SK-N-SH (cell line): Measurements from ENCODE around the gene UGT1A4. TPM values are rescaled to one million over a fixed set of nuclear protein-coding genes. Genes with fewer than 3 reads are reported as not detected.

Experiments used
- CTCF ChIA-PET: fragments of 300-600, 350-600 bp; formaldehyde crosslinking; extraction: SDS; loops from one replicate; lab custom pipeline; 2021; lab: Yijun Ruan, JAX
- POLR2A ChIA-PET: fragments of 350-600 bp; sonication (Branson Sonifier 250); formaldehyde crosslinking; extraction: SDS; loops from one replicate; lab custom pipeline; 2020; ENCODE audit warnings: antibody characterized with exemption, inconsistent platforms; lab: Yijun Ruan, JAX
- DNase-seq: peaks from one replicate; pipeline ENCODE4 v3.0.0; 2012
- H2AFZ ChIP-seq: fragments of 200-600 bp; sonication (generic); 2 replicates; pipeline ENCODE4 v1.8.1; 2016; ENCODE audit warnings: antibody characterized with exemption, mild to moderate bottlenecking, low read depth
- H3F3A ChIP-seq: fragments of 200-600 bp; sonication (generic); replicated peaks from 2 replicates; pipeline ENCODE3; 2016; ENCODE audit warnings: antibody characterized with exemption, mild to moderate bottlenecking; ENCODE audit not compliant: insufficient read depth
- H3K27ac ChIP-seq, 2 experiments: fragments of 200-500 bp in 1 of 2; fragments of 200-600 bp in 1 of 2; sonication (Bioruptor generic) in 1 of 2; sonication (generic), shearing (Covaris generic) in 1 of 2; 2 replicates each; pipeline versions ENCODE4 v1.5.1 to v1.6.1; 2014 to 2016; ENCODE audit warnings: low read depth in 2 of 2, inconsistent platforms in 1 of 2, low read length in 1 of 2, mild to moderate bottlenecking in 1 of 2, mixed read lengths in 1 of 2
- H3K27me3 ChIP-seq: fragments of 200-600 bp; sonication (generic), shearing (Covaris generic); 2 replicates; pipeline ENCODE4 v1.6.1; 2016; ENCODE audit warnings: mixed run types; ENCODE audit not compliant: insufficient read depth
- H3K36me3 ChIP-seq, 2 experiments: fragments of 200-500 bp in 1 of 2; fragments of 200-600 bp in 1 of 2; sonication (Bioruptor generic) in 1 of 2; sonication (generic) in 1 of 2; replicated peaks in 1 of 2; 2 replicates each; pipeline versions ENCODE3 to v1.5.1; 2014 to 2016; ENCODE audit warnings: low read length in 1 of 2, mild to moderate bottlenecking in 1 of 2; ENCODE audit not compliant: insufficient read depth in 2 of 2, control insufficient read depth in 1 of 2
- H3K4me1 ChIP-seq, 2 experiments: fragments of 200-500 bp in 1 of 2; fragments of 200-600 bp in 1 of 2; sonication (Bioruptor generic) in 1 of 2; sonication (generic), shearing (Covaris generic) in 1 of 2; 2 replicates each; pipeline versions ENCODE4 v1.5.1 to v1.6.1; 2014 to 2016; ENCODE audit warnings: low read depth in 1 of 2, low read length in 1 of 2, mixed run types in 1 of 2; ENCODE audit not compliant: insufficient read depth in 2 of 2, control insufficient read depth in 1 of 2
- H3K4me2 ChIP-seq: fragments of 200-600 bp; sonication (generic), shearing (Covaris generic); 2 replicates; pipeline ENCODE4 v1.6.1; 2017; ENCODE audit warnings: mixed run types
- H3K4me3 ChIP-seq, 2 experiments: fragments of 200-500 bp in 1 of 2; fragments of 200-600 bp in 1 of 2; sonication (Bioruptor generic) in 1 of 2; sonication (generic), shearing (Covaris generic) in 1 of 2; 2 replicates each; pipeline versions ENCODE4 v1.5.1 to v1.8.1; 2014 to 2016; ENCODE audit warnings: low read depth in 2 of 2, inconsistent platforms in 1 of 2, low read length in 1 of 2, mild to moderate bottlenecking in 1 of 2, mixed read lengths in 1 of 2, moderate library complexity in 1 of 2
- H3K79me2 ChIP-seq: fragments of 200-600 bp; sonication (generic); 2 replicates; pipeline ENCODE4 v1.8.1; 2017; ENCODE audit warnings: mild to moderate bottlenecking; ENCODE audit not compliant: insufficient read depth
- H3K9ac ChIP-seq: fragments of 200-600 bp; sonication (generic); 2 replicates; pipeline ENCODE4 v1.6.1; 2017; ENCODE audit warnings: mixed run types
- H3K9me2 ChIP-seq: fragments of 200-600 bp; sonication (generic); 2 replicates; pipeline ENCODE4 v1.6.1; 2017; ENCODE audit warnings: mixed run types
- H3K9me3 ChIP-seq: fragments of 200-600 bp; sonication (generic); 2 replicates; pipeline ENCODE4 v1.6.1; 2017; ENCODE audit warnings: mixed run types, mild to moderate bottlenecking, moderate library complexity
- H4K20me1 ChIP-seq: fragments of 200-600 bp; sonication (generic); 2 replicates; pipeline ENCODE4 v1.6.1; 2017; ENCODE audit warnings: mild to moderate bottlenecking, mixed run types; ENCODE audit not compliant: insufficient read depth
- CHD2 ChIP-seq: fragments of 150-350 bp; IDR thresholded peaks from 2 replicates; pipeline ENCODE4 v1.6.1; 2018; ENCODE audit warnings: low read length; ENCODE audit not compliant: partially characterized antibody
- ELF1 ChIP-seq: IDR thresholded peaks from 2 replicates; pipeline ENCODE4 v1.4.0; 2012
- EP300 ChIP-seq, 2 experiments: IDR thresholded peaks; 2 replicates each; pipeline versions ENCODE4 v1.4.0 to v1.6.1; 2012; ENCODE audit warnings: borderline replicate concordance in 1 of 2, low read depth in 1 of 2, low read length in 1 of 2
- EZH2phosphoT487 ChIP-seq: fragments of 200-600 bp; sonication (generic); IDR thresholded peaks from 2 replicates; pipeline ENCODE4 v1.6.1; 2017; ENCODE audit warnings: low read depth, mixed run types, mild to moderate bottlenecking, antibody characterized with exemption, moderate library complexity, borderline replicate concordance
- FOSL2 ChIP-seq: IDR thresholded peaks from 2 replicates; pipeline ENCODE4 v1.4.0; 2012; ENCODE audit warnings: low read depth, mild to moderate bottlenecking, moderate library complexity, borderline replicate concordance
- GABPA ChIP-seq: IDR thresholded peaks from 2 replicates; pipeline ENCODE4 v1.4.0; 2012; ENCODE audit warnings: low read depth, mild to moderate bottlenecking
- GATA2 ChIP-seq: sonication (generic); formaldehyde crosslinking; IDR thresholded peaks from 2 replicates; pipeline ENCODE4 v1.5.0; 2020; ENCODE audit warnings: mild to moderate bottlenecking, missing genetic modification reagents
- JUND ChIP-seq: IDR thresholded peaks from 2 replicates; pipeline ENCODE4 v1.4.0; 2012
- MXI1 ChIP-seq: IDR thresholded peaks from 2 replicates; pipeline ENCODE4 v1.6.1; 2012; ENCODE audit warnings: mild to moderate bottlenecking, low read depth, low read length, improper control_type of control experiment
- NFIC ChIP-seq: IDR thresholded peaks from 2 replicates; pipeline ENCODE4 v1.4.0; 2012; ENCODE audit warnings: borderline replicate concordance
- NRF1 ChIP-seq: IDR thresholded peaks from 2 replicates; pipeline ENCODE4 v1.6.1; 2012; ENCODE audit warnings: low read depth, mild to moderate bottlenecking, low read length
- POLR2AphosphoS5 ChIP-seq: IDR thresholded peaks from 2 replicates; pipeline ENCODE4 v1.6.1; 2012; ENCODE audit warnings: low read depth, low read length
- RAD21 ChIP-seq: IDR thresholded peaks from 2 replicates; pipeline ENCODE4 v1.6.1; 2012; ENCODE audit warnings: mild to moderate bottlenecking, low read length
- RCOR1 ChIP-seq: fragments of 150-350 bp; IDR thresholded peaks from 2 replicates; pipeline ENCODE4 v1.6.1; 2017; ENCODE audit warnings: antibody characterized with exemption, low read length
- REST ChIP-seq: IDR thresholded peaks from 2 replicates; pipeline ENCODE4 v1.6.1; 2012; ENCODE audit warnings: mild to moderate bottlenecking, low read depth, low read length, moderate library complexity
- SIN3A ChIP-seq: IDR thresholded peaks from 2 replicates; pipeline ENCODE4 v1.6.1; 2012; ENCODE audit warnings: low read depth, mild to moderate bottlenecking, low read length, moderate library complexity, borderline replicate concordance
- TAF1 ChIP-seq: IDR thresholded peaks from 2 replicates; pipeline ENCODE4 v1.6.1; 2012; ENCODE audit warnings: low read depth, mild to moderate bottlenecking, low read length, moderate library complexity, borderline replicate concordance
- TEAD4 ChIP-seq: IDR thresholded peaks from 2 replicates; pipeline ENCODE4 v1.4.0; 2012; ENCODE audit warnings: mild to moderate bottlenecking, borderline replicate concordance; ENCODE audit not compliant: insufficient read depth
- YY1 ChIP-seq: IDR thresholded peaks from 2 replicates; pipeline ENCODE4 v1.4.0; 2012; ENCODE audit warnings: low read depth, mild to moderate bottlenecking
- WGBS: methylation state at CpG from one replicate; pipeline ENCODE4 v1.1.6; 2017; ENCODE audit warnings: low lambda C conversion rate; 5-methylcytosine and 5-hydroxymethylcytosine counted together
- polyA plus RNA-seq, 3 experiments: library from polyadenylated mRNA; depleted of rRNA; stranded (reverse); fragments of >200 nt; gene quantifications; 2 replicates each; pipeline ENCODE4 v1.2.3, GENCODE V29; 2012
- TF ChIP-seq, protein P1 (sequence below): IDR thresholded peaks from 2 replicates; pipeline ENCODE4 v1.4.0; 2012; ENCODE audit warnings: low read depth, borderline replicate concordance

Gene UGT1A4
- polyA plus RNA-seq, 1 of the 3 experiments (the other 2 are of a cell fraction), result not detected

DNA sequence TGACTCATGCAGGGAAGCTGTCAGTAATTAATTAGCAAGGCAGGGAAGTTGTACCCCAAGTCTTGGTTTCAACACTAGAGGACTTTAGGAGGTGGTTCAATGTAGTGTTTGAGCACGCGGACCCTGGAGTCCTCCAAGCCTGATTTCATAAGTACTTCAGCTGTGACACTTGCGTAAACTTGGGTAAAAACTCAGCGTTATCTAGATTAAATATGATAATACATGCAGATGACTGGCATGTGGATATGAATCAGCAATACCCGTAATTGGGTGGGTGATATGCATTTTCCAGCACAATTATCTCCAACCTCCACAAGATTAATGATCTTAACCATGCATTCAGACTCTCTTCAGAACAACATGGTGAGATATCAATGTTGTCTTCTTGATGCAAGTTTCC is 31.6 kb upstream of the UGT1A4 start:
- CTCF ChIA-PET, result no interaction called here
- H3K79me2 ChIP-seq, result no peaks in the 10 kb centered on the region
- TF ChIP-seq GATA2 (CRISPR knock-in tag), result no peak
- no peak for TF ChIP-seq POLR2AphosphoS5
- no peak for TF ChIP-seq SIN3A
- TF ChIP-seq YY1, result no peak
- no peak for TF ChIP-seq CHD2
- no peak for TF ChIP-seq JUND
- TF ChIP-seq, protein P1, sequence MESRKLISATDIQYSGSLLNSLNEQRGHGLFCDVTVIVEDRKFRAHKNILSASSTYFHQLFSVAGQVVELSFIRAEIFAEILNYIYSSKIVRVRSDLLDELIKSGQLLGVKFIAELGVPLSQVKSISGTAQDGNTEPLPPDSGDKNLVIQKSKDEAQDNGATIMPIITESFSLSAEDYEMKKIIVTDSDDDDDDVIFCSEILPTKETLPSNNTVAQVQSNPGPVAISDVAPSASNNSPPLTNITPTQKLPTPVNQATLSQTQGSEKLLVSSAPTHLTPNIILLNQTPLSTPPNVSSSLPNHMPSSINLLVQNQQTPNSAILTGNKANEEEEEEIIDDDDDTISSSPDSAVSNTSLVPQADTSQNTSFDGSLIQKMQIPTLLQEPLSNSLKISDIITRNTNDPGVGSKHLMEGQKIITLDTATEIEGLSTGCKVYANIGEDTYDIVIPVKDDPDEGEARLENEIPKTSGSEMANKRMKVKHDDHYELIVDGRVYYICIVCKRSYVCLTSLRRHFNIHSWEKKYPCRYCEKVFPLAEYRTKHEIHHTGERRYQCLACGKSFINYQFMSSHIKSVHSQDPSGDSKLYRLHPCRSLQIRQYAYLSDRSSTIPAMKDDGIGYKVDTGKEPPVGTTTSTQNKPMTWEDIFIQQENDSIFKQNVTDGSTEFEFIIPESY, result no peak
- TF ChIP-seq GABPA, result no peak
- no peak for TF ChIP-seq RCOR1
- TF ChIP-seq, all 33 proteins: peak for 0
- H3K4me2 ChIP-seq, result no peak overlapping the region
- no peaks in the 10 kb centered on the region for H3K9me3 ChIP-seq
- no peaks in the 10 kb centered on the region for H3K4me1 ChIP-seq
- H3K27ac ChIP-seq, result no peak overlapping the region
- 62% methylated on average over 5 of the region's 5 CpGs for WGBS
- no peaks in the 10 kb centered on the region for H4K20me1 ChIP-seq
- H3F3A ChIP-seq, result no peaks in the 10 kb centered on the region
- no peaks in the 10 kb centered on the region for H3K36me3 ChIP-seq
- no peak for DNase-seq
- H3K4me3 ChIP-seq, result no peak overlapping the region
- H3K9me2 ChIP-seq, result no peaks in the 10 kb centered on the region
- POLR2A ChIA-PET, result no interaction called here
- no peaks in the 10 kb centered on the region for H3K27me3 ChIP-seq
- no peak overlapping the region for H2AFZ ChIP-seq
- no peak overlapping the region for H3K9ac ChIP-seq

DNA sequence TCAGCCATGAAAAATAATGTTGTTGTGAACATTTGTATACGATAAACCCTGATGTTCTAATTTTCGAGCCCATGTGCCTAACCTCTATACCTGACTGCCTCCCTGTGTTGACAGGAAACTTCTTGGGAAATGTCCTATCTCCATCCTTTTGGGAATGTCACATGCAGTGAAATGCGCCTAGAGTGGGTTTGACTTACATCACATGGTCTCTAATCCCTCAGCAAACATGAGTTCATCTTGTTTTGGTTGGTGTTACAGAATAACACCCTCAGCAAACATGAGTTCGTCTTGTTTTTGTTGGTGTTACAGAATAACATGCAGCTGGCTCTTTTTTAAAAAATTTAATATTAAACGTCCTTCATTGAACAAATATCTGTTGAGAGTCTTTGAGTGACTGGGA is 30.2 kb upstream of the UGT1A4 start:
- Histone ChIP-seq H3K4me3 (no peak overlapping the region), H3K9me2 (no peaks in the 10 kb centered on the region), H3K4me2 (no peak overlapping the region), H3K27ac (no peak overlapping the region), H3K27me3 (no peaks in the 10 kb centered on the region), H3K9ac (no peak overlapping the region), H3K36me3 (no peaks in the 10 kb centered on the region), H2AFZ (no peak overlapping the region), H3K79me2 (no peaks in the 10 kb centered on the region), H4K20me1 (no peaks in the 10 kb centered on the region), H3K4me1 (no peaks in the 10 kb centered on the region), H3K9me3 (no peaks in the 10 kb centered on the region), H3F3A (no peaks in the 10 kb centered on the region)
- DNase-seq, result no peak
- POLR2A ChIA-PET, result no interaction called here
- CTCF ChIA-PET, result no interaction called here
- WGBS, result 51% methylated on average over 5 of the region's 5 CpGs
- no peak for TF ChIP-seq RAD21
- TF ChIP-seq EP300 (IDR thresholded peaks at IDR 0.05; ENCODE audit: borderline replicate concordance in 1 of 2, low read depth in 1 of 2, low read length in 1 of 2), result no peak
- no peak for TF ChIP-seq EZH2phosphoT487
- no peak for TF ChIP-seq MXI1
- TF ChIP-seq FOSL2, result no peak
- TF ChIP-seq CHD2, result no peak
- no peak for TF ChIP-seq TEAD4
- TF ChIP-seq, protein P1, result no peak
- no peak for TF ChIP-seq REST
- no peak for TF ChIP-seq GATA2 (CRISPR knock-in tag)
- no peak for TF ChIP-seq TAF1
- no peak for TF ChIP-seq YY1
- TF ChIP-seq NRF1, result no peak
- TF ChIP-seq ELF1, result no peak
- TF ChIP-seq NFIC, result no peak
- TF ChIP-seq GABPA, result no peak
- no peak for TF ChIP-seq POLR2AphosphoS5
